HG03135 (cell line): ENCODE measurements around the gene C10orf105.

ENCODE experiments used
- ATAC-seq: cut with Tn5 transposase; IDR thresholded peaks from one replicate; pipeline ENCODE4 v1.9.1; 2021; ENCODE audit warnings: mild to moderate bottlenecking, moderate library complexity; ENCODE audit not compliant: unreplicated experiment

Gene C10orf105

GRCh38 chr10:71717056-71717455 is 2.5 kb downstream of the C10orf105 start:
- no peak for ATAC-seq

DNA sequence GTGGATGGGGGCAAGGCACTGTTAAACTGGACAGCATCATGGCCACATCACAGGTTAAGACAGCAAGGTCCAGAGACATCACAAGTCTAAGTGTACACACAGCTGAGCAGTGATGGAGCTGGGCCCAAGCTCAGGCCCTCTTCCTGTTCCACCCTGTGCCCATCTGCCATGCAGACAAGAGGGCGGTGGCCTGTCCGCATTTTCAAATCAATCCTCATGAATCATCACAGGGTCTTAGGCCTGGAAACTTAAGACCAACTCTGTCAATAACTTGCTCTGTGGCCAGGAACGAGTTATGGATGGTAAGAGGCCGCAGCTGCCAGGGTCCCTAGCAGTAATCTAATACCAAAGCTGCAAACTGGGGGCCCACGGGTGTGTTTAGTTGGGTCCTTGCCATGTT is 3.2 kb downstream of the C10orf105 start:
- ATAC-seq, result no peak

DNA sequence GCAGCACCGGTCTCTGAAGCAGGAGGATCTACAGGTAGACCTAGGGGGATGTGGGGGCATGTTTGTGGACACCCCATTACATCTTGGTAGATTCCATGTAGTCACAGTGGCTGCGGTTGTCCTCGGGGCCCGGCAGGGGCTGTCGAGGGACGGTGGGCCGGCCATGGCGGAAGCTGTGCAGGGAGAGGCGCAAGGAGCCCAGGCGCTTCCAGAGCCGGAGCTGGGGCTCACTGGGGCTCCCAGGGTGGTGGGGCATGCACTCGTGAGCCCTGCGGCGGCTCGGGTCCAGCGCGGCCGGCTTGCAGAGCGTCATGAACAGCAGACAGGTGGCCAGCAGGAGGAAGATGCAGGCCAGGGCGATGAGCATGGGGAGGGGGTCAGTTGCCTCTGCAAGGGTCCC is 3.7 kb downstream of the C10orf105 start:
- ATAC-seq, result no peak

DNA sequence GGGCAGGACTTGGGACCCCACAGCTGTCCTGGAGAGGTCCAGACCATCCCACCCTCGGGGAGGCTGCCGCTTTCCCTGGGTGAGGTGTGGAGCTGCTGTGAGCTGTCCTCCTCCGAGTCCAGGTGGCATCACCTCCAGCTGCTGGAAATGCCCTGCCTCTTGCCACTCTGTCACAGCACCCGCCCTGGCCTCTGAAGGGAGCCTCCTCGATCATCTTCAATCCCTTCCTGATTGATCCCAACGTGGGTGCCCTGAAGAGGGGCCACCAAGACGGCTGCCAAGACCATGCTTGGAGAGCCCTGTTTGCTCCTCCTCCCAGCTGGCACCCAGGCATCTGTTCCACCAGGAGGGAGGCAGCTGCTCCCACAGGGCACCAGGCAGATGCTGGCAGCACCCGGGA is 4.6 kb downstream of the C10orf105 start:
- ATAC-seq, result no peak

- ATAC-seq, result no peak
These were observed 5.0 kb downstream of the C10orf105 start for GRCh38 chr10:71714592-71714991.

DNA sequence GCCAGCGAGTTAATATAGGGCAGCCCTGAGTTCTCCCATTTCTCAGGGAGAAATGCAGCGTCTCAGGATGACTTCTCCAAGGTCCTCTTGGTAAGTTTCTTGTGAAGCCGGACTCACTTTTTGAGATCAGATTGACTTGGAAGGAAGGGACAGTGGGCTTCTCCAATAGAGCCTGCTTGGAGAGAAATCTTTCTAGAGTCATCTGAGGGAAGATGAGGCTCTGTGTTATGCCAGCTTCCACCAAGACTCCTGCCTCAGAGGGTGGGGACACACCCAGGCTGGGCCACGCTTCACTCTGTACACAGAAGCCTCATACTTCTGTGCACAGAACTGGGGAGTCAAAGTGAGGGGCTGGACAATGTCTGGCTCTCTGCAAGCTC is 5.6 kb downstream of the C10orf105 start:
- no peak for ATAC-seq

DNA sequence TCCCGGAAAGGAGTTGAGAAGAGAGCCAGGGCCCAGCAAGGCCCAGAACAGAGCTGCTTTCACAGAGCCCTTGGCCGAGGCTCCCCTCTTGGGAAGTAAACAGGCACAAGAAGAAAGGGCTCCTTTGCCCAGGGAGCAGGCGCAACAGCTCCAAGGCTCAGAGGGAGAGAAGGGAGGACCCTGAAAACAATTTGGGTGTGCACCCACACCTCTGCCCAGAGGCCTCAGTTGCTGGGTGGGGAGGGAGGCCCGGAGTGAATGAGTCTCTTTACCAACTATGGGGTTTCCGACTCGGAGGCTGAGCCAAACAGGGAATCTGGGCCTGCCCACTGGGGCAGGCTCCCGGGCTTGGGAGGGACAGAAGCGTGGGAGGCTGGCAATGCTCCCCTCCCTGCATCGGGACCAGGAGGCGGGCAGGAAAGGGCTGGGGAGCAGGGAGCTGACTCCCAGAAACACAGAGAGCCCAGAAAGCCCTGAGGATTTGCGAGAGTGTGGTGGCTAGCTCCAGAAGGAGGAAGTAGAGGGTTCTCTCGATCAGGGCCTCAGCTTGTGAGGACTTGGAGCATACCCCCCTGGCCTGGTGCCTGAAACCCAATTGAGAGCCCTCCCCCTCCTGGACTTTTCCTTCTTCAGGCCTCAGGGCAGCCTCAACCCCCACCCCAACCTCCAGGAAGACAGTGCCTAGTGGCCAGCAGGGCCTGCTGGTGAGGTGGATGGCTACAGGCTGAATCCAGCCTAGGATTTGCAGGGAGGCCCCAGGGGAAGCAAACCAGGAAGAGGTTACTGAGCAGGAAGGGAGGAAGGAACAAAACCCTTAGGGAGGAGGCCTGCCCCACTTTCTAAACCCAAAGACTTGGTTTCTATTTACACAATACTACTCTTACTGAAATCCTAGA is 6.2 kb downstream of the C10orf105 start:
- no peak for ATAC-seq

- no peak for ATAC-seq
These were observed 6.9 kb downstream of the C10orf105 start for GRCh38 chr10:71712572-71713134.

DNA sequence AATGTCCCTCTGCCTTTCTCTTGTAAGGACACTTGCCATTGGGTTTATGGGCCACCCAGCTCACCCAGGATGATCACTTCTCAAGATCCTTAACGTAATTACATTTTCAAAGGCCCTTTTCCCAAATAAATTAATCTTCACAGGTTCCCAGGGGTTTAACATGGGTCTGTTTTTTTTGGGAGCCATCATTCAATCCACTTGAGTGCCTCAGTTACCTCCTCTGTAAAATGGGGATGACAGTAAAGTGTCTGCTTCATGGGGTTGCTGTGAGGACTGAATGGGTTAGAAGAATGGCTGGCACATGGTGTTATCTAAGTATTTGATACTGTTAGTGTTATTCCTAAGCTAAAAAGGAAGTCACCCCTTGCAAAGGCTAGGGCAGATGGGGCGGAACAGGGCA is 7.4 kb downstream of the C10orf105 start:
- ATAC-seq, result no peak

GRCh38 chr10:71711052-71711623 is 8.4 kb downstream of the C10orf105 start:
- no peak for ATAC-seq

DNA sequence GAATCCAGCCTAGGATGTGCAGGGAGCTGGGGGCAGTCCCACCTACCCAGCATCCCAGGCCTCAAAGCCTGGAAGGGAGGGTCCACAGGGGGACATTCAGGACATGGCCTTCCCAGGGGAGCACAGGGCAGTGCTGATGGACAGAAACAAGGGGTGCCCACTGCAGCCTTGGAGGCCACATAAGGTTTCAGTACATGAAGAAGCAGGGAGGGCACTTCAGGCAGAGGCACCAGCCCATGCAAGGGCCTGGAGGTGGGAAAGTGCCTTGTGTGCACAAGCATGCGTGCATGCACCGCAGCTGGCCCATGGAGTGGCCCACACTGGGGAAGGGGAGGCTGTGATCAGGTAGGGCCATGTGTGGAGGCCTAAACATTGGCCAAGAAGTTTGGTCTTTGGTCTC is 9.1 kb downstream of the C10orf105 start:
- no peak for ATAC-seq

GRCh38 chr10:71708897-71709882 is 10.4 kb downstream of the C10orf105 start:
- no peak for ATAC-seq

- no peak for ATAC-seq
These were observed 11.3 kb downstream of the C10orf105 start for GRCh38 chr10:71708301-71708703.

GRCh38 chr10:71707240-71707789 is 12.3 kb downstream of the C10orf105 start:
- no peak for ATAC-seq

- no peak for ATAC-seq
These were observed 13.1 kb downstream of the C10orf105 start for GRCh38 chr10:71706216-71707121.

DNA sequence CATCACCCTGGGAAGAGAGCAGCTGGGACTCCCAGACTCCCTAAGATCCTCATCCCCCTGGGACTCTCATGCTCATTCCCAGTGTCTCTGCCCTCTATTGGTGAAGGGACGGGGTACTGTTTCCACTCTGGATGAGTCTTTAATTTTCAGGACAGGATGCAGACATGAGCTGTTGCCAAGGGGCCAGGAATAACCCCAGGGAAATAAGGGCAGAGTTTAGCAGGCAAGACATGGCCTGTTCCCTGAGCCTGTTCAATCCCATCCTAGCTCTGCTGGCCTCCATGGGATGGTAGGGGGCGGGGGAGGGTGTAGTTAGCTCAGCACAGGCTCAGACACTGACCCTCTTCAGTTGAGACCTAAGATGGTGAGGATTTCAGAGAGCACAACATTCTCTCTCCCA is 14.0 kb downstream of the C10orf105 start:
- ATAC-seq, result no peak

DNA sequence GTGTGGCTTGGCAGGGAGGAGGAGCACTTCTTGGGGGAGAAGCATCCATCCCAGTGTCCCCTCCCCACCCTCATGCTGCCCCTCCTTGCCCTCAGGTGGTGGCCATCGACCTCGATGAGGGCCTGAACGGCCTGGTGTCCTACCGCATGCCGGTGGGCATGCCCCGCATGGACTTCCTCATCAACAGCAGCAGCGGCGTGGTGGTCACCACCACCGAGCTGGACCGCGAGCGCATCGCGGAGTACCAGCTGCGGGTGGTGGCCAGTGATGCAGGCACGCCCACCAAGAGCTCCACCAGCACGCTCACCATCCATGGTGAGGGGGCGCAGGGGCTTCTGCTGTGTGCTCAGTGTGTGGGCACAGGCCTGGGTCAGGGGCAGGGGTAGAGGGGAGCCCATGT is 14.8 kb downstream of the C10orf105 start:
- no peak for ATAC-seq

DNA sequence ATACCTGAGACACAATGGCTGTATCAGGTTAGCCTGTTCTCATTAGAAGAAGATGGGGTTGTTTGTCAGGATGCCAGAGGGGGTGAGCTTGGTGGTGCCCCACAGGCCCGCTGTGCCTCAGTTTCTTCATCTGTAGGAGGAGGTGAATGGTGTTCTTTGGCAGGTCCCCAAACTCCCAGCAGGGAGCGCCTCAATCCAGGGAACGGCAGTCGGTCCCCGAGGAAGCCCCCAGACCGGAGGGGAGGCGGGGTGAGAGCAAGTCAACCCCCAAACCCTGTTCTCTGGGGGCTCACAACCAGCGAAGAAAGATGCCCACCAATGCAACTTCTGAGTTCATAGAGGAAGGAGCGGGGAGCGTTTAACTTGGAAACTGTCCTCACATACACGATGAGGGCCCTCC is 16.0 kb downstream of the C10orf105 start:
- ATAC-seq, result no peak

GRCh38 chr10:71701496-71702132 is 18.0 kb downstream of the C10orf105 start:
- ATAC-seq, result no peak
